ENCODE results near the gene PFDN2. TPM values are rescaled to one million over a fixed set of nuclear protein-coding genes. Genes with fewer than 3 reads are reported as not detected.

PFDN2 gene
- total and polyA plus RNA-seq, 2 of the 4 experiments (the other 2 are of a cell fraction): 62.4 to 179 TPM

DNA sequence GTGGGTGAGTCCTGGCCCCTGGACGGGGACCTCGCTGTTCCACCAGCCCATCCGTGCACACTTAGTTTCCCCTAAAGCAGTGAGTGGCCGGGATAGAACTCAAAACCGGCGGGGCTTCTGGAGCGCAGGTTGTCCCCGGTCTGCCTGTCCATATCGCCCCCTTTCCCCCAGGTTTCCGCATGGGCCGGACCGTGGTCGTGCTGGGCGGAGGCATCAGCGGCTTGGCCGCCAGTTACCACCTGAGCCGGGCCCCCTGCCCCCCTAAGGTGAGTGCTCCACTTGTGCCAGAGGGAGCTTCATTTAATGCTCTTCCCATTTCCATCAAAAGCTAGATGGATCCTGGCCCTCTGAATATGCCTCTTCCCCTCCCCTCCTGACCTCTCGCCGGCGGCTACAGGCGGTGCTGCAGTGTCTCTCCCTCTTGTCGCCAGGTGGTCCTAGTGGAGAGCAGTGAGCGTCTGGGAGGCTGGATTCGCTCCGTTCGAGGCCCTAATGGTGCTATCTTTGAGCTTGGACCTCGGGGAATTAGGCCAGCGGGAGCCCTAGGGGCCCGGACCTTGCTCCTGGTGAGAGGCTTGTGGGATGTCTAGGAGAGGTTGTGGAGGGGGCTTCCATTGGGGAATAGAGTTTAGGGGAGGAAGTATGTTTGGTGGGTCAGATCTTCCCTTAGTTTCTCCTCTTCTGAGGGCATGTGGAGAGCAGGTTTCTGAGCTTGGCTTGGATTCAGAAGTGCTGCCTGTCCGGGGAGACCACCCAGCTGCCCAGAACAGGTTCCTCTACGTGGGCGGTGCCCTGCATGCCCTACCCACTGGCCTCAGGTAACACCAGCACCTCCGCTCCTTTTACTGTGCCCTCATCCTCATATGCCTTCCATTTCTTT lies 49.1 kb upstream of the PFDN2 start:
- peak overlapping the region; percentile 51; the same call in 1 of the 2 replicates for H2AK5ac ChIP-seq (ENCODE audit: low read depth, low read length)
- H4K5ac ChIP-seq (ENCODE audit: low read depth, low read length): peak overlapping the region; percentile 3
- no peak overlapping the region for H4K91ac ChIP-seq (ENCODE audit: insufficient read depth, low read depth, low read length)
- no peaks in the 10 kb centered on the region for H4K20me1 ChIP-seq (ENCODE audit: insufficient read depth, low read length)
- no peak for TF ChIP-seq BHLHE40 (IDR thresholded peaks at IDR 0.05; ENCODE audit: low read depth, low read length)
- no peak for TF ChIP-seq CHD1 (IDR thresholded peaks at IDR 0.05; ENCODE audit: low read depth, low read length)
- no peak for TF ChIP-seq MAFK (IDR thresholded peaks at IDR 0.05; ENCODE audit: low read depth, low read length)
- no peak for TF ChIP-seq CEBPB (IDR thresholded peaks at IDR 0.05; ENCODE audit: low read depth, low read length)
- no peak for TF ChIP-seq SMC3 (IDR thresholded peaks at IDR 0.05; ENCODE audit: low read depth, low read length)
- TF ChIP-seq RCOR1 (IDR thresholded peaks at IDR 0.05; ENCODE audit: insufficient replicate concordance, low read length): no peak
- TF ChIP-seq FOS (IDR thresholded peaks at IDR 0.05; ENCODE audit: low read depth, low read length): no peak
- no peak for TF ChIP-seq NFE2L2 (IDR thresholded peaks at IDR 0.05; ENCODE audit: low read depth, low read length)
- TF ChIP-seq, protein P1, sequence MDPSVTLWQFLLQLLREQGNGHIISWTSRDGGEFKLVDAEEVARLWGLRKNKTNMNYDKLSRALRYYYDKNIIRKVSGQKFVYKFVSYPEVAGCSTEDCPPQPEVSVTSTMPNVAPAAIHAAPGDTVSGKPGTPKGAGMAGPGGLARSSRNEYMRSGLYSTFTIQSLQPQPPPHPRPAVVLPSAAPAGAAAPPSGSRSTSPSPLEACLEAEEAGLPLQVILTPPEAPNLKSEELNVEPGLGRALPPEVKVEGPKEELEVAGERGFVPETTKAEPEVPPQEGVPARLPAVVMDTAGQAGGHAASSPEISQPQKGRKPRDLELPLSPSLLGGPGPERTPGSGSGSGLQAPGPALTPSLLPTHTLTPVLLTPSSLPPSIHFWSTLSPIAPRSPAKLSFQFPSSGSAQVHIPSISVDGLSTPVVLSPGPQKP (IDR thresholded peaks at IDR 0.05; ENCODE audit: borderline replicate concordance, low read depth, low read length): no peak
- TF ChIP-seq, protein P2, sequence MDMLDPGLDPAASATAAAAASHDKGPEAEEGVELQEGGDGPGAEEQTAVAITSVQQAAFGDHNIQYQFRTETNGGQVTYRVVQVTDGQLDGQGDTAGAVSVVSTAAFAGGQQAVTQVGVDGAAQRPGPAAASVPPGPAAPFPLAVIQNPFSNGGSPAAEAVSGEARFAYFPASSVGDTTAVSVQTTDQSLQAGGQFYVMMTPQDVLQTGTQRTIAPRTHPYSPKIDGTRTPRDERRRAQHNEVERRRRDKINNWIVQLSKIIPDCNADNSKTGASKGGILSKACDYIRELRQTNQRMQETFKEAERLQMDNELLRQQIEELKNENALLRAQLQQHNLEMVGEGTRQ (IDR thresholded peaks at IDR 0.05; ENCODE audit: low read depth, low read length): no peak
- TF ChIP-seq MXI1 (IDR thresholded peaks at IDR 0.05; ENCODE audit: borderline replicate concordance, low read depth, low read length): no peak
- no peak for TF ChIP-seq POLR2A (IDR thresholded peaks at IDR 0.05; ENCODE audit: low read depth, low read length)
- no peak for TF ChIP-seq RAD21 (IDR thresholded peaks at IDR 0.05; ENCODE audit: low read length)
- TF ChIP-seq RFX5 (IDR thresholded peaks at IDR 0.05; ENCODE audit: low read depth, low read length): no peak
- no peaks in the 10 kb centered on the region for H3K9me3 ChIP-seq (ENCODE audit: control insufficient read depth, insufficient read depth, low read length)
- no peak overlapping the region for H3K18ac ChIP-seq (ENCODE audit: low read depth, low read length)
- peak overlapping the region; percentile 36 for H2BK5ac ChIP-seq (ENCODE audit: low read depth, low read length, poor library complexity, severe bottlenecking)
- H3K27me3 ChIP-seq (ENCODE audit: control insufficient read depth, insufficient read depth, low read length): no peaks in the 10 kb centered on the region
- in situ Hi-C loops (cut with MboI; ENCODE audit: low sequenced_read_pairs): no loop called here
- peak overlapping the region; percentile 63 for H3K56ac ChIP-seq (ENCODE audit: extremely low read depth, insufficient read depth, low read length)
- no peak overlapping the region for H3K23ac ChIP-seq (ENCODE audit: low read depth, low read length)
- POLR2A ChIA-PET (ENCODE audit: unreplicated experiment): no interaction called here
- intact Hi-C loops (cut with micrococcal nuclease): no loop called here
- H2AK9ac ChIP-seq (replicated peaks; ENCODE audit: low read depth, low read length, poor library complexity): peak overlapping the region; percentile 86
- DNase-seq: no peak
- peak overlapping the region; percentile 47 for H3K27ac ChIP-seq (ENCODE audit: insufficient read depth, low read length)
- dilution Hi-C loops (cut with HindIII; ENCODE audit: low sequenced_read_pairs, unreplicated experiment): no loop called here
- peaks cover 3% of the 10 kb centered on the region; the same call in 1 of the 2 replicates for H3K9me1 ChIP-seq (ENCODE audit: insufficient read depth, low read length)
- H3K4me1 ChIP-seq (ENCODE audit: control insufficient read depth, insufficient read depth, low read length): peaks cover 2% of the 10 kb centered on the region; the same call in 1 of the 2 replicates
- H3K9ac ChIP-seq (ENCODE audit: low read depth, low read length): peak overlapping the region; percentile 72
- H2BK15ac ChIP-seq (ENCODE audit: low read depth, low read length): no peak overlapping the region
- H3K79me1 ChIP-seq (ENCODE audit: low read depth in 1 of 2, low read length in 2 of 2): peaks cover 6 to 16% of the 10 kb centered on the region in 2 experiments; a peak in 3 of 4 replicates
- peak overlapping the region; percentile 68 for H3K14ac ChIP-seq (replicated peaks; ENCODE audit: low read depth, low read length)
- no peak overlapping the region for H2BK20ac ChIP-seq (ENCODE audit: low read depth, low read length)
- H2BK120ac ChIP-seq (ENCODE audit: low read depth, low read length): no peak overlapping the region
- H3K36me3 ChIP-seq (ENCODE audit: control insufficient read depth, insufficient read depth, low read length): peaks cover 40% of the 10 kb centered on the region
- H3K4me2 ChIP-seq (ENCODE audit: low read depth, low read length): peak overlapping the region; percentile 82
- H4K8ac ChIP-seq (ENCODE audit: low read depth in 2 of 2, low read length in 2 of 2): peak overlapping the region; percentile 24 to 88; a peak in 3 of 4 replicates
- H2AFZ ChIP-seq (replicated peaks; ENCODE audit: low read length, poor library complexity): peak overlapping the region; percentile 95
- WGBS, 2 experiments (ENCODE audit: extremely low coverage in 2 of 2, insufficient read length in 1 of 2): 19% methylated on average over 12 of the region's 33 CpGs; no CpG with 5 or more reads in 1 of the 2 experiments
- CTCF ChIA-PET: interaction anchor here (0.7 to 2.2 kb wide), 3 partner anchors 10 to 50 kb away, joined by 3 to 5 read pairs (median 4); partner anchors contain the start of gene B4GALT3
- no TSS peak for BruUV-seq (replicated peaks)
- ATAC-seq (ENCODE audit: low read depth): no peak; the same call in 1 of the 2 replicates
- peak overlapping the region; percentile 47 for H3K4ac ChIP-seq (ENCODE audit: low read depth, low read length)
- H3K4me3 ChIP-seq (ENCODE audit: insufficient read depth, low read depth, low read length): peak overlapping the region; percentile 72
